Osteoblast (primary cell): ENCODE data around the gene CDH4. TPM values are rescaled to one million over a fixed set of nuclear protein-coding genes. Genes with fewer than 3 reads are reported as not detected.

Experiments
- DNase-seq: peaks from one replicate; pipeline ENCODE4 v3.0.0; 2011; ENCODE audit warnings: low spot score, mixed read lengths; ENCODE audit not compliant: insufficient read length; ENCODE audit errors: missing footprints
- H2AFZ ChIP-seq: 2 replicates; pipeline ENCODE4 v1.6.0; 2011; ENCODE audit warnings: mild to moderate bottlenecking, low read length
- H3K27ac ChIP-seq: 2 replicates; pipeline ENCODE4 v1.5.1; 2011; ENCODE audit warnings: mild to moderate bottlenecking, low read depth, low read length, moderate library complexity
- H3K27me3 ChIP-seq: 2 replicates; pipeline ENCODE4 v1.6.0; 2012; ENCODE audit warnings: mild to moderate bottlenecking, control low read depth, inconsistent platforms, low read length, moderate library complexity; ENCODE audit not compliant: insufficient read depth
- H3K36me3 ChIP-seq: 2 replicates; pipeline ENCODE4 v1.5.1; 2011; ENCODE audit warnings: mild to moderate bottlenecking, low read length, control low read depth, moderate library complexity; ENCODE audit not compliant: insufficient read depth
- H3K4me1 ChIP-seq: 2 replicates; pipeline ENCODE4 v1.5.1; 2011; ENCODE audit warnings: mild to moderate bottlenecking, low read length, control low read depth, moderate library complexity; ENCODE audit not compliant: insufficient read depth
- H3K4me2 ChIP-seq: 2 replicates; pipeline ENCODE4 v1.6.0; 2011; ENCODE audit warnings: mild to moderate bottlenecking, low read length; ENCODE audit not compliant: insufficient read depth
- H3K4me3 ChIP-seq: fragments of 200-600 bp; sonication (generic); 3 replicates; pipeline ENCODE4 v1.5.1; 2012; ENCODE audit warnings: mild to moderate bottlenecking, low read length, inconsistent platforms; ENCODE audit not compliant: insufficient read depth
- H3K79me2 ChIP-seq: 2 replicates; pipeline ENCODE4 v1.6.0; 2012; ENCODE audit warnings: mild to moderate bottlenecking, low read length, control low read depth, inconsistent platforms; ENCODE audit not compliant: insufficient read depth
- H3K9me3 ChIP-seq: 2 replicates; pipeline ENCODE4 v1.5.1; 2011; ENCODE audit warnings: low read depth, low read length, control low read depth
- H4K20me1 ChIP-seq: 2 replicates; pipeline ENCODE4 v1.6.0; 2012; ENCODE audit warnings: mild to moderate bottlenecking, low read length, control low read depth; ENCODE audit not compliant: insufficient read depth
- total RNA-seq: library from RNA; depleted of rRNA; stranded (reverse); fragments of >200 nt; gene quantifications from 2 replicates; pipeline ENCODE4 v1.2.3, GENCODE V29; 2012
- TF ChIP-seq, protein P1 (sequence below): IDR thresholded peaks from 2 replicates; pipeline ENCODE4 v1.5.1; 2011; ENCODE audit warnings: mild to moderate bottlenecking, low read depth, low read length, moderate library complexity; ENCODE audit errors: extremely low read depth

CDH4 gene
- total RNA-seq, 1 donor, result 1.1 TPM

DNA sequence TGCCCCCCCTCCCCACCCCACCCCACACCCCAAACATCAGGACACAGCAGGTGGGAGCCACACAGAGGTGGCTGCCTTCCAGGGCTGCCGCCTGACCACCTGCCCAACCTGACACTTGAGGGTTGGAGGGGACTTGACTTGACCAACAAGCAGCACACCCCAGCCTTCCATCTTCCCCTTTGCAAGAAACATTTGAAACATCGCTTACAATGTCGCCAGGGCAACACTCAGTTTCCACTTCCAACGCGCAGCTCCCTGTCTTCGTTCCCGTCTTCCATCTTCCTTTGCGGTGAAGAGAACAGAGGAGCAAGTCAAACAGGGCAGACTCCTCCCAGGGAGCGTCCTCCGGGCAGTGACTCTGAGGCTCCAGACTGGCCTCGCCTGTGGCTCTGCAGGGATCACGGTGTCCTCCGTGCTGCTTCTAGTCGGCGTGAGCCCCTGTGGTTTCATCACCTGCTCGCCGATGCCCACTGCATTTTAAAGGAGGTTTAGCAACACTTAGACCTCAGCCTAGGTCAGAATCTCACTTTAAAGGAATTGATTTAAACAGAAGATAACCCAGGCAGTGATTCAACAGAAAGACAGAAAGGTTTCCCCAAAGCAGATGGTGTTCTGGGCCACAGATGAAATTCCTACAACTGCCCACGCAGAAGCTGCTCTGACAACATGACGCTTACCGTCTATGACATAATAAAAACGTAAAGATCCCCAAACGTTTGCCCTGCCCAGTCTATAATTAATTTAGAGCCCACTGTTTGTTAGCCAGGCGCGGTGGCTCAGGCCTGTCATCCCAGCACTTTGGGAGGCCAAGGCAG is 682.9 kb downstream of the CDH4 start:
- H3K36me3 ChIP-seq, result no peaks in the 10 kb centered on the region
- H3K4me3 ChIP-seq, result no peak overlapping the region
- no peak overlapping the region for H3K27ac ChIP-seq
- no peak overlapping the region for H3K4me2 ChIP-seq
- no peaks in the 10 kb centered on the region for H3K4me1 ChIP-seq
- H3K9me3 ChIP-seq, result no peaks in the 10 kb centered on the region
- TF ChIP-seq, protein P1, sequence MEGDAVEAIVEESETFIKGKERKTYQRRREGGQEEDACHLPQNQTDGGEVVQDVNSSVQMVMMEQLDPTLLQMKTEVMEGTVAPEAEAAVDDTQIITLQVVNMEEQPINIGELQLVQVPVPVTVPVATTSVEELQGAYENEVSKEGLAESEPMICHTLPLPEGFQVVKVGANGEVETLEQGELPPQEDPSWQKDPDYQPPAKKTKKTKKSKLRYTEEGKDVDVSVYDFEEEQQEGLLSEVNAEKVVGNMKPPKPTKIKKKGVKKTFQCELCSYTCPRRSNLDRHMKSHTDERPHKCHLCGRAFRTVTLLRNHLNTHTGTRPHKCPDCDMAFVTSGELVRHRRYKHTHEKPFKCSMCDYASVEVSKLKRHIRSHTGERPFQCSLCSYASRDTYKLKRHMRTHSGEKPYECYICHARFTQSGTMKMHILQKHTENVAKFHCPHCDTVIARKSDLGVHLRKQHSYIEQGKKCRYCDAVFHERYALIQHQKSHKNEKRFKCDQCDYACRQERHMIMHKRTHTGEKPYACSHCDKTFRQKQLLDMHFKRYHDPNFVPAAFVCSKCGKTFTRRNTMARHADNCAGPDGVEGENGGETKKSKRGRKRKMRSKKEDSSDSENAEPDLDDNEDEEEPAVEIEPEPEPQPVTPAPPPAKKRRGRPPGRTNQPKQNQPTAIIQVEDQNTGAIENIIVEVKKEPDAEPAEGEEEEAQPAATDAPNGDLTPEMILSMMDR, result no peak
- H3K27me3 ChIP-seq, result no peaks in the 10 kb centered on the region
- no peaks in the 10 kb centered on the region for H3K79me2 ChIP-seq
- no peak overlapping the region for H2AFZ ChIP-seq
- DNase-seq, result peak; percentile 66
- H4K20me1 ChIP-seq, result no peaks in the 10 kb centered on the region

DNA sequence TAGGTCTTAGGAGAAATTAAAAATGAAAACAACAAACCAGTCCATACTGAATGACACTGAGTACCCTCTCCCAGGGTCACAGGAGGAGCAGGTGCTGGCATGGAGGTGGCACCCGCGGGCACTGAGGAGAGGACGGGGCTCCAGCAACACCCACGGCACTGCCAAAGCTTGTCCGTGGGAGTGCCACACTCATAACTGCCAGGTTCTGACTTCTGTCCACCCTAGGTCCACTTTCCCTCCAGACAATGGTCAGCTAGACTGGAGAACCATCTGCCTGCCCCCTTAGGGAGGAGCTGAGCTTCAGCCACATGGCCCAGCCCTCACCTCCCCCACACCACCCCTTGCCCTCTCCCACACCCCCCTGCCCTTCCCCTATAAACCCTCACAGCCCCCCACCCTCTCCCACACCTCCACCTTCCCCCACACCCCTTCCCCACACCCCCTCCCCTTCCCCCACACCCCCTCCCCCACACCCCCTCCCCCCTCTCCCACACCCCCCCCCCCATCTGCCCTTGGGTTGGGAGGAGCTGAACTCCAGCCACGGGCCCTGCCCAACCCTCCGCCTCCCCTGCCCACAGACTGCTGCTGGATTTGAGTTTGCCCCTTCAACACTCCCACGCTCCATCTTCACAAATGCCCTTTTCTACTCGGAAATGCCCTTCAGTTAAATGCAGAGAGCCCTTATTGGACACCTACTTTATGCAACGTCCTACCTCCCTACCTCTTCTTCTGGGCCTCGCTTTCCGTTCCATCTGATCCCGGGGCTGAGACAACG is 684.1 kb downstream of the CDH4 start:
- Histone ChIP-seq H4K20me1 (no peaks in the 10 kb centered on the region), H2AFZ (no peak overlapping the region), H3K4me1 (no peaks in the 10 kb centered on the region), H3K27me3 (no peaks in the 10 kb centered on the region), H3K79me2 (no peaks in the 10 kb centered on the region), H3K4me3 (no peak overlapping the region), H3K36me3 (no peaks in the 10 kb centered on the region), H3K9me3 (no peaks in the 10 kb centered on the region), H3K4me2 (no peak overlapping the region), H3K27ac (no peak overlapping the region)
- DNase-seq, result peak; percentile 91
- TF ChIP-seq, protein P1, result no peak

GRCh38 chr20:61936701-61937131 is 684.7 kb downstream of the CDH4 start:
- no peak overlapping the region for H2AFZ ChIP-seq
- no peak overlapping the region for H3K4me3 ChIP-seq
- H3K27ac ChIP-seq, result no peak overlapping the region
- no peaks in the 10 kb centered on the region for H3K27me3 ChIP-seq
- no peaks in the 10 kb centered on the region for H3K4me1 ChIP-seq
- H4K20me1 ChIP-seq, result no peaks in the 10 kb centered on the region
- no peaks in the 10 kb centered on the region for H3K36me3 ChIP-seq
- no peaks in the 10 kb centered on the region for H3K79me2 ChIP-seq
- TF ChIP-seq, protein P1, result no peak
- H3K4me2 ChIP-seq, result no peak overlapping the region
- peak; percentile 62 for DNase-seq
- H3K9me3 ChIP-seq, result no peaks in the 10 kb centered on the region
